Measurements from ENCODE around the gene PRSS56. TPM values are rescaled to one million over a fixed set of nuclear protein-coding genes. Genes with fewer than 3 reads are reported as not detected.
A peak's percentile ranks its signal among the peaks of the same experiment; 100 is the strongest.

PRSS56 gene
- total and polyA plus RNA-seq, 2 of the 13 experiments (the other 11 are each of a cell fraction or from before 2014, with no cell fraction given): not detected

GRCh38 chr2:232545511-232546375 is 25.6 kb downstream of the PRSS56 start:
- peaks cover 4 to 8% of the 10 kb centered on the region in 2 experiments; a peak in 4 of 5 replicates for H3K36me3 ChIP-seq (replicated peaks in 1 of 2; ENCODE audit: control insufficient read depth in 1 of 2, insufficient read depth in 2 of 2, low read length in 2 of 2)
- BruUV-seq (replicated peaks): no TSS peak
- ChIA-PET CTCF (ENCODE audit: low intra/inter-chr PET ratio, low total read pairs) (no interaction called here), POLR2A (no interaction called here)
- no peak for FAIRE-seq
- in situ Hi-C loops (cut with HindIII; ENCODE audit: extremely low pct_ligation_motif_present, low pct_unique_long_range_greater_than_20kb) (no loop called here), intact Hi-C loops (cut with micrococcal nuclease; ENCODE audit: unreplicated experiment) (no loop called here)
- peak; percentile 59 for TF ChIP-seq AGO2 (optimal IDR thresholded peaks at IDR 0.05; ENCODE audit: low read depth, low read length)
- no peak for TF ChIP-seq ATF6 (CRISPR knock-in tag; conservative IDR thresholded peaks at IDR 0.05)
- no peak overlapping the region for H3K27ac ChIP-seq (ENCODE audit: extremely low read length, insufficient read depth, low read length)
- H3K27me3 ChIP-seq (ENCODE audit: control insufficient read depth in 1 of 2, insufficient read depth in 2 of 2, low read length in 2 of 2): no peaks in the 10 kb centered on the region; a peak in 1 of 5 replicates
- no peak overlapping the region for H3K4me2 ChIP-seq (ENCODE audit: low read depth, low read length)
- no peaks in the 10 kb centered on the region; the same call in 1 of the 2 replicates for H4K20me1 ChIP-seq (ENCODE audit: insufficient read depth, low read length)
- no peak for DNase-seq (ENCODE audit: low spot score)
- H2AFZ ChIP-seq (ENCODE audit: low read length): no peak overlapping the region
- peaks cover 18% of the 10 kb centered on the region for H3K79me2 ChIP-seq (ENCODE audit: insufficient read depth, low read length)
- H3K4me3 ChIP-seq (replicated peaks in 1 of 3; ENCODE audit: insufficient read depth in 1 of 3, low read depth in 2 of 3, low read length in 3 of 3): no peak overlapping the region
- 95% methylated on average over 8 of the region's 17 CpGs for WGBS (ENCODE audit: low lambda C conversion rate)
- H3K9me3 ChIP-seq (ENCODE audit: low read length): peaks cover 9% of the 10 kb centered on the region; the same call in 1 of the 2 replicates
- H3K9ac ChIP-seq (ENCODE audit: insufficient read depth, low read depth, low read length): no peak overlapping the region
- ATAC-seq: no peak
- H3K4me1 ChIP-seq (ENCODE audit: insufficient read depth, low read length): peaks cover 20% of the 10 kb centered on the region

DNA sequence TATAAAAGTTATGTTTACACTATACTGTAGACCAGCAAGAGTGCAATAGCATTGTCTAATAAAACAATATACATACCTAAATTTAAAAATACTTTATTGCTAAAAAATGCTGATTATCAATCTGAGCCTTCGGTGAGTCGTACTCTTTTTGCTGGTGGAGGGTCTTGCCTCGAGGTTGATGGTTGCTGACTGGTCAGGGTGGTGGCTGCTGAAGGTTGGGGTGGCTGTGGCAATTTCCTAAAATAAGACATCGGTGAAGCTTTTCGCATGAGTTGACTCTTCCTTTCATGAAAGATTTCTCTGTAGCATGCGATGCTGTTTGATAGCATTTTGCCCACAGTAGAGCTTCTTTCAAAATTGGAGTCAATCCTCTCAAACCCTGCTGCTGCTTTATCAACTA is 27.8 kb downstream of the PRSS56 start:
- TF ChIP-seq ZFYVE20 (CRISPR knock-in tag; IDR thresholded peaks at IDR 0.05; ENCODE audit: borderline replicate concordance, low read depth): no peak
- TF ChIP-seq RBFOX2 (IDR thresholded peaks at IDR 0.05; ENCODE audit: low read depth, low read length): peak; percentile 20; the same call in 1 of the 2 replicates
- Histone ChIP-seq H3K36me3 (replicated peaks in 1 of 2; ENCODE audit: control insufficient read depth in 1 of 2, insufficient read depth in 2 of 2, low read length in 2 of 2) (peaks cover 4 to 11% of the 10 kb centered on the region in 2 experiments; a peak in 4 of 5 replicates), H3K27ac (ENCODE audit: extremely low read length, insufficient read depth, low read length) (no peak overlapping the region), H3K79me2 (ENCODE audit: insufficient read depth, low read length) (peaks cover 40% of the 10 kb centered on the region), H3K9ac (ENCODE audit: insufficient read depth, low read depth, low read length) (no peak overlapping the region), H4K20me1 (ENCODE audit: insufficient read depth, low read length) (no peaks in the 10 kb centered on the region; the same call in 1 of the 2 replicates), H2AFZ (ENCODE audit: low read length) (no peak overlapping the region), H3K9me3 (ENCODE audit: low read length) (peaks cover 9% of the 10 kb centered on the region; the same call in 1 of the 2 replicates), H3K4me2 (ENCODE audit: low read depth, low read length) (no peak overlapping the region), H3K27me3 (ENCODE audit: control insufficient read depth in 1 of 2, insufficient read depth in 2 of 2, low read length in 2 of 2) (no peaks in the 10 kb centered on the region; a peak in 1 of 5 replicates), H3K4me1 (ENCODE audit: insufficient read depth, low read length) (peaks cover 38% of the 10 kb centered on the region), H3K4me3 (replicated peaks in 1 of 3; ENCODE audit: insufficient read depth in 1 of 3, low read depth in 2 of 3, low read length in 3 of 3) (no peak overlapping the region)
- FAIRE-seq (no peak), ATAC-seq (no peak), DNase-seq (ENCODE audit: low spot score) (no peak)
- no TSS peak for BruUV-seq (replicated peaks)
- in situ Hi-C loops (cut with HindIII; ENCODE audit: extremely low pct_ligation_motif_present, low pct_unique_long_range_greater_than_20kb): no loop called here
- CTCF ChIA-PET (ENCODE audit: low intra/inter-chr PET ratio, low total read pairs): no interaction called here
- 99% methylated on average over 6 of the region's 6 CpGs for WGBS (ENCODE audit: low lambda C conversion rate)
- POLR2A ChIA-PET: no interaction called here
- intact Hi-C loops (cut with micrococcal nuclease; ENCODE audit: unreplicated experiment): no loop called here

Data from HepG2 (cell line).